ENCODE results near the gene TBCE. TPM values are rescaled to one million over a fixed set of nuclear protein-coding genes. Genes with fewer than 3 reads are reported as not detected.

TBCE gene
- polyA plus RNA-seq, 3 donors, result 15.4 to 19.4 (median 17.6) TPM

GRCh38 chr1:235336903-235337302 is 30.3 kb upstream of the TBCE start:
- no peaks in the 10 kb centered on the region for H3K9me3 Mint-ChIP-seq
- H3K27ac ChIP-seq (ENCODE audit: low read depth in 1 of 2, low read length in 2 of 2), result peak overlapping the region in 1 of 2 donors; percentile 67
- H3K27ac Mint-ChIP-seq, result peak overlapping the region in 5 of 7 donors; percentile 10 to 69 (median 49)
- peaks cover 22% of the 10 kb centered on the region for H3K4me1 Mint-ChIP-seq
- H3K4me1 ChIP-seq (ENCODE audit: control insufficient read depth in 1 of 2, insufficient read depth in 2 of 2, low read length in 2 of 2), result peaks cover 16 to 17% of the 10 kb centered on the region in 2 donors
- DNase-seq, result peak in 1 of 3 donors; percentile 5
- H2AFZ ChIP-seq (ENCODE audit: insufficient read depth, low read depth, low read length, poor library complexity, severe bottlenecking), result no peak overlapping the region
- H3K27me3 ChIP-seq (ENCODE audit: control insufficient read depth in 2 of 2, insufficient read depth in 2 of 2, low read length in 2 of 2), result no peaks in the 10 kb centered on the region
- intact Hi-C loops (cut with micrococcal nuclease), result no loop called here
- H3K4me2 ChIP-seq (replicated peaks; ENCODE audit: extremely low read depth, low read length, poor library complexity, severe bottlenecking), result no peak overlapping the region
- H3K36me3 Mint-ChIP-seq, result peaks cover 33 to 38% of the 10 kb centered on the region in 2 donors
- TF ChIP-seq, protein P1, sequence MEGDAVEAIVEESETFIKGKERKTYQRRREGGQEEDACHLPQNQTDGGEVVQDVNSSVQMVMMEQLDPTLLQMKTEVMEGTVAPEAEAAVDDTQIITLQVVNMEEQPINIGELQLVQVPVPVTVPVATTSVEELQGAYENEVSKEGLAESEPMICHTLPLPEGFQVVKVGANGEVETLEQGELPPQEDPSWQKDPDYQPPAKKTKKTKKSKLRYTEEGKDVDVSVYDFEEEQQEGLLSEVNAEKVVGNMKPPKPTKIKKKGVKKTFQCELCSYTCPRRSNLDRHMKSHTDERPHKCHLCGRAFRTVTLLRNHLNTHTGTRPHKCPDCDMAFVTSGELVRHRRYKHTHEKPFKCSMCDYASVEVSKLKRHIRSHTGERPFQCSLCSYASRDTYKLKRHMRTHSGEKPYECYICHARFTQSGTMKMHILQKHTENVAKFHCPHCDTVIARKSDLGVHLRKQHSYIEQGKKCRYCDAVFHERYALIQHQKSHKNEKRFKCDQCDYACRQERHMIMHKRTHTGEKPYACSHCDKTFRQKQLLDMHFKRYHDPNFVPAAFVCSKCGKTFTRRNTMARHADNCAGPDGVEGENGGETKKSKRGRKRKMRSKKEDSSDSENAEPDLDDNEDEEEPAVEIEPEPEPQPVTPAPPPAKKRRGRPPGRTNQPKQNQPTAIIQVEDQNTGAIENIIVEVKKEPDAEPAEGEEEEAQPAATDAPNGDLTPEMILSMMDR (IDR thresholded peaks at IDR 0.05), result no peak
- no peaks in the 10 kb centered on the region for H3K9me3 ChIP-seq (replicated peaks in 1 of 2; ENCODE audit: control insufficient read depth in 1 of 2, insufficient read depth in 1 of 2, low read length in 2 of 2)
- no peaks in the 10 kb centered on the region for H3K27me3 Mint-ChIP-seq (ENCODE audit: low read depth in 3 of 3)
- peaks cover 44% of the 10 kb centered on the region for H3K79me2 ChIP-seq (ENCODE audit: insufficient read depth, low read length)
- WGBS (ENCODE audit: insufficient coverage), result 25% methylated on average over 1 of the region's 4 CpGs
- no peak overlapping the region for H3K9ac ChIP-seq (ENCODE audit: insufficient read depth, low read length, poor library complexity, severe bottlenecking)
- no peak overlapping the region for H3K4me3 ChIP-seq (replicated peaks in 1 of 3; ENCODE audit: low read depth in 2 of 3, low read length in 3 of 3)
- H4K20me1 ChIP-seq (ENCODE audit: insufficient read depth, low read length), result peaks cover 42% of the 10 kb centered on the region
- peaks cover 26 to 59% of the 10 kb centered on the region in 2 donors for H3K36me3 ChIP-seq (replicated peaks in 1 of 2; ENCODE audit: control insufficient read depth in 1 of 2, insufficient read depth in 2 of 2, low read length in 2 of 2)
- H3K4me3 Mint-ChIP-seq, result peak overlapping the region in 1 of 2 donors; percentile 26

DNA sequence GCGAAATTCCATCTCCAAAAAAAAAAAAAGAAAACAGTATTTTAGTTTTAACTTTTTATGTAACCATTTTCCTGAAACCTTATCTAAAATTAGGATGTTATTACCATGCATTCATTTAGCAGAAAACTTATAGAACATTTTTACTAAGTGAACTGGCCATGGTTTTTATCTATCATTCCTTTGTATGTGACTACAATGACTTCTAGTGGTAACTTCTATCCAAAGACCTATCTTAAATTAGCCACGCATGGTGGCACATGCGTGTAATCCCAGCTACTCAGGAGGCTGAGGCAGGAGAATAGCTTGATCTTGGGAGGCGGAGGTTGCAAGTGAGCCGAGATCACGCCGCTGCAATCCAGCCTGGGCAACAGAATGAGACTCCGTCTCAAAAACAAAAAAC is 27.5 kb upstream of the TBCE start:
- Histone ChIP-seq H4K20me1 (ENCODE audit: insufficient read depth, low read length) (peaks cover 16% of the 10 kb centered on the region), H3K9me3 (replicated peaks in 1 of 2; ENCODE audit: control insufficient read depth in 1 of 2, insufficient read depth in 1 of 2, low read length in 2 of 2) (no peaks in the 10 kb centered on the region), H3K4me2 (replicated peaks; ENCODE audit: extremely low read depth, low read length, poor library complexity, severe bottlenecking) (no peak overlapping the region), H3K4me3 (replicated peaks in 1 of 3; ENCODE audit: low read depth in 2 of 3, low read length in 3 of 3) (no peak overlapping the region), H3K27ac (ENCODE audit: low read depth in 1 of 2, low read length in 2 of 2) (no peak overlapping the region), H3K4me1 (ENCODE audit: control insufficient read depth in 1 of 2, insufficient read depth in 2 of 2, low read length in 2 of 2) (peaks cover 0 to 7% of the 10 kb centered on the region in 2 donors), H3K27me3 (ENCODE audit: control insufficient read depth in 2 of 2, insufficient read depth in 2 of 2, low read length in 2 of 2) (no peaks in the 10 kb centered on the region), H3K79me2 (ENCODE audit: insufficient read depth, low read length) (peaks cover 16% of the 10 kb centered on the region), H3K9ac (ENCODE audit: insufficient read depth, low read length, poor library complexity, severe bottlenecking) (no peak overlapping the region), H2AFZ (ENCODE audit: insufficient read depth, low read depth, low read length, poor library complexity, severe bottlenecking) (no peak overlapping the region), H3K36me3 (replicated peaks in 1 of 2; ENCODE audit: control insufficient read depth in 1 of 2, insufficient read depth in 2 of 2, low read length in 2 of 2) (peaks cover 38 to 84% of the 10 kb centered on the region in 2 donors)
- Mint-ChIP-seq H3K27ac (no peak overlapping the region), H3K9me3 (no peaks in the 10 kb centered on the region), H3K36me3 (peaks cover 50 to 58% of the 10 kb centered on the region in 2 donors), H3K4me1 (peaks cover 8% of the 10 kb centered on the region), H3K4me3 (no peak overlapping the region), H3K27me3 (ENCODE audit: low read depth in 3 of 3) (no peaks in the 10 kb centered on the region)
- WGBS (ENCODE audit: insufficient coverage), result 100% methylated on average over 3 of the region's 8 CpGs
- TF ChIP-seq, protein P1 (IDR thresholded peaks at IDR 0.05), result no peak
- DNase-seq, result no peak
- intact Hi-C loops (cut with micrococcal nuclease), result no loop called here

All from CD14-positive monocyte (primary cell).